Activated naive CD8-positive, alpha-beta T cell treated with anti-CD3 and anti-CD28 coated beads, Interleukin-2, amount 50 U/mL, for 16 hours (primary cell): Measurements from ENCODE around the gene RAI2.
"Not testable (repeated sequence)": the region's sequence is repeated elsewhere in the genome, so short reads cannot be mapped to it uniquely, and the experiment has no call there.

ENCODE experiments used
- DNase-seq: peaks from one replicate; pipeline ENCODE4 v3.0.0-alpha.2; 2020; ENCODE audit warnings: low read depth, low spot score

The RAI2 gene

GRCh38 chrX:17786554-17787347 lies 74.3 kb downstream of the RAI2 start:
- not testable (repeated sequence) for DNase-seq

- no peak for DNase-seq
Measured at GRCh38 chrX:17779434-17779833, 81.7 kb downstream of the RAI2 start.

- no peak for DNase-seq
Measured at GRCh38 chrX:17778997-17779396, 82.1 kb downstream of the RAI2 start.

- no peak for DNase-seq
Measured at GRCh38 chrX:17774053-17774452, 87.0 kb downstream of the RAI2 start.

GRCh38 chrX:17773221-17773876 lies 87.7 kb downstream of the RAI2 start:
- DNase-seq: no peak

- no peak for DNase-seq
Measured at GRCh38 chrX:17769701-17770269, 91.3 kb downstream of the RAI2 start.

- DNase-seq: no peak
Measured at GRCh38 chrX:17768997-17769396, 92.1 kb downstream of the RAI2 start.

GRCh38 chrX:17767734-17768133 lies 93.4 kb downstream of the RAI2 start:
- no peak for DNase-seq

- DNase-seq: no peak
Measured at GRCh38 chrX:17759990-17760389, 101.1 kb downstream of the RAI2 start.

- DNase-seq: no peak
Measured at GRCh38 chrX:17758382-17758781, 102.7 kb downstream of the RAI2 start.

- no peak for DNase-seq
Measured at GRCh38 chrX:17750436-17750835, 110.7 kb downstream of the RAI2 start.
